Spleen (tissue), 11 donors: ENCODE measurements around the gene GBE1. TPM values are rescaled to one million over a fixed set of nuclear protein-coding genes. Genes with fewer than 3 reads are reported as not detected.

Experiments used
- DNase-seq: peaks from one replicate; pipeline ENCODE4 v3.0.0-alpha.2; 2020
- H3K27ac ChIP-seq, 8 donors: fragments of 200-600 bp; sonication (generic) in 7 of 8; 1 replicate in 4 of 8; 2 replicates in 4 of 8; pipeline versions ENCODE4 v1.5.0 to v1.8.0; 2016 to 2021; ENCODE audit warnings: inconsistent platforms in 4 of 8, mild to moderate bottlenecking in 4 of 8, moderate library complexity in 1 of 8
- H3K27me3 ChIP-seq, 7 donors: fragments of 200-600 bp; sonication (generic) in 6 of 7; replicated peaks in 1 of 7; 1 replicate in 4 of 7; 2 replicates in 3 of 7; pipeline versions ENCODE4 v1.5.0 to v1.8.0; 2016 to 2021; ENCODE audit warnings: inconsistent platforms in 3 of 7, mild to moderate bottlenecking in 1 of 7
- H3K36me3 ChIP-seq, 6 donors: fragments of 200-600 bp; sonication (generic) in 5 of 6; 1 replicate in 4 of 6; 2 replicates in 2 of 6; pipeline versions ENCODE4 v1.5.0 to v1.8.0; 2016 to 2021; ENCODE audit warnings: inconsistent platforms in 2 of 6
- H3K4me1 ChIP-seq, 6 donors: fragments of 200-600 bp; sonication (generic) in 5 of 6; 1 replicate in 3 of 6; 2 replicates in 3 of 6; pipeline versions ENCODE4 v1.5.0 to v1.8.0; 2016 to 2021; ENCODE audit warnings: inconsistent platforms in 3 of 6
- H3K4me3 ChIP-seq, 8 donors: fragments of 200-600 bp; sonication (generic) in 7 of 8; 1 replicate in 4 of 8; 2 replicates in 4 of 8; pipeline versions ENCODE4 v1.5.0 to v1.8.0; 2016 to 2021; ENCODE audit warnings: inconsistent platforms in 4 of 8, mild to moderate bottlenecking in 4 of 8, moderate library complexity in 2 of 8
- H3K9me3 ChIP-seq, 8 donors: fragments of 200-600 bp; sonication (generic) in 7 of 8; 1 replicate in 4 of 8; 2 replicates in 4 of 8; pipeline versions ENCODE4 v1.5.0 to v1.8.0; 2016 to 2021; ENCODE audit warnings: inconsistent platforms in 4 of 8
- POLR2A ChIP-seq, 3 donors: fragments of 450-650 bp; IDR thresholded peaks; one replicate each; pipeline ENCODE4 v1.5.1; 2017; ENCODE audit warnings: antibody characterized with exemption in 3 of 3, mild to moderate bottlenecking in 1 of 3
- POLR2AphosphoS5 ChIP-seq, 3 donors: sonication (generic); formaldehyde crosslinking; IDR thresholded peaks; one replicate each; pipeline ENCODE4 v1.5.1; 2017; ENCODE audit warnings: antibody characterized with exemption in 3 of 3
- WGBS, 5 donors: extraction: QIAGEN DNeasy Blood & Tissue Kit in 3 of 5; methylation state at CpG; one replicate each; pipeline versions ENCODE4 v1.1.5 to v1.1.7; 2013 to 2018; 5-methylcytosine and 5-hydroxymethylcytosine counted together
- intact Hi-C: fragments of 100-400 bp; cut with DNase I; formaldehyde crosslinking; loops from one replicate; pipeline ENCODE4 v1.15.0; 2023; ENCODE audit warnings: low total_unique reads
- polyA plus RNA-seq, 3 donors: library from polyadenylated mRNA; stranded (reverse); fragments of 200-250 nt; gene quantifications; one replicate each; pipeline ENCODE4 v1.2.1, GENCODE V29; 2013
- total RNA-seq, 7 donors: library from RNA; depleted of rRNA in 3 of 7; stranded (reverse); fragments of >200 nt in 3 of 7; fragmentation: NEBNext Ultra II Directional in 4 of 7; extraction: Animal tissue kit (Norgen Biotek cat#: 25700) in 4 of 7; gene quantifications; one replicate each; pipeline versions ENCODE4 v1.1.0 to v1.2.1, GENCODE V29; 2016 to 2021
- TF ChIP-seq, protein P1 (sequence below), 11 experiments: fragments of 200-600 bp in 7 of 11; fragments of 450-650 bp in 4 of 11; sonication (generic) in 4 of 11; IDR thresholded peaks in 8 of 11; conservative IDR thresholded peaks in 3 of 11; 1 replicate in 7 of 11; 2 replicates in 4 of 11; pipeline versions ENCODE4 v1.4.0 to v1.8.0; 2016 to 2021; ENCODE audit warnings: antibody characterized with exemption in 11 of 11, inconsistent platforms in 4 of 11, mild to moderate bottlenecking in 1 of 11
- donor health status: healthy with polysubstance abuse.
- donor health status: DM: no; HTN: no; CAD: no; lungs with moderate emphysema.
- donor health status: DM: no; HTN: no; CAD: no.
- donor health status: Bipolar disorder and iron deficiency.
- donor health status: healthy.
- donor health status: DM: no; HTN: no; CAD: no.
- donor health status: DM: yes; HTN: yes; CAD: no.

The GBE1 gene
- total and polyA plus RNA-seq, 10 donors: 5.0 to 34.3 (median 21.5) TPM

DNA sequence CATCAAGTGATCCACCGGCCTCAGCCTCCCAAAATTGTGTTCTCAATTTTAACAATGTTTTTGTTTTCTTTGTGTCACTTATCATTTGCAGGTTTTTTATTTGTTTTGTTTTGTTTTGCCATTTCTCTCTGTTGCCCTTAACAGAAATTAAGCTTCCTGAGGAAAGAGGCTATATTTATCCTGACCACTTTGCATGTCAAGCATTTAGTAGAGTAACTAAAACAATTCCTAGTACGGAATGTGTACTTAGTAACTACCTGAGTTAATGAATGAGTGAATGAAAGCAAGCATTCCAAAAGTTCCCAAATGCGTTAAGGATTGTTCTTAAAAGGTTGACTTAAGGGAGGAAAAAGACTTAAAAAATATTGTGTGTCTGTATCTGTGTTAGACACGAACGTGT, 193.1 kb downstream of the GBE1 start:
- no peaks in the 10 kb centered on the region for H3K27me3 ChIP-seq
- H3K4me3 ChIP-seq: no peak overlapping the region
- H3K27ac ChIP-seq: no peak overlapping the region
- no peaks in the 10 kb centered on the region for H3K4me1 ChIP-seq
- peaks cover 0 to 20% (median 2%) of the 10 kb centered on the region in 6 donors for H3K36me3 ChIP-seq
- H3K9me3 ChIP-seq: peaks cover 0 to 19% (median 8%) of the 10 kb centered on the region in 8 donors
- no peak for DNase-seq
- WGBS, 5 donors: 72 to 93% (median 85%) methylated on average over 5 of the region's 5 CpGs
- intact Hi-C loops: no loop called here
- no peak for TF ChIP-seq POLR2A (IDR thresholded peaks at IDR 0.05)

DNA sequence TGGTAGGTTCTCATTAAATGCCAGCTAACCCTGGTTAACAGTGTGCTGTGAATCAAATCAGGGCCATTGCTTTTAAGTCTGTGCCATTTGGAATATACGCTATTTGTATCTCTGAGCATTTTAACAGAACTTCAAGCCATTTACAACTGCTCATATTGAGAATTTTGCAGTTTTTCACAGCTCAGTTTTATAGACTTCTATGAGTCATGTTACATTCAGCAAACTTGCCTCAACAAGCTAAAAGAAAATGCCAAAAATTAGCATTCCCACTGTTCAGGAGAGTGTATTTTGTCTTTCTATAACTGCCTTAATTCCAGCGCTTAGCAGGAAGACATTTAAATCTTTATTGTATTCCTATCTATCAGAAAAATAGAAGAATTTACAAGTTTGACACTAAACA, 196.4 kb downstream of the GBE1 start:
- WGBS, 5 donors: 95 to 99% (median 96%) methylated on average over 2 of the region's 2 CpGs
- intact Hi-C loops: no loop called here
- H3K36me3 ChIP-seq: peaks cover 0 to 29% (median 2%) of the 10 kb centered on the region in 6 donors
- H3K4me1 ChIP-seq: no peaks in the 10 kb centered on the region
- no peak overlapping the region for H3K4me3 ChIP-seq
- TF ChIP-seq, protein P1, sequence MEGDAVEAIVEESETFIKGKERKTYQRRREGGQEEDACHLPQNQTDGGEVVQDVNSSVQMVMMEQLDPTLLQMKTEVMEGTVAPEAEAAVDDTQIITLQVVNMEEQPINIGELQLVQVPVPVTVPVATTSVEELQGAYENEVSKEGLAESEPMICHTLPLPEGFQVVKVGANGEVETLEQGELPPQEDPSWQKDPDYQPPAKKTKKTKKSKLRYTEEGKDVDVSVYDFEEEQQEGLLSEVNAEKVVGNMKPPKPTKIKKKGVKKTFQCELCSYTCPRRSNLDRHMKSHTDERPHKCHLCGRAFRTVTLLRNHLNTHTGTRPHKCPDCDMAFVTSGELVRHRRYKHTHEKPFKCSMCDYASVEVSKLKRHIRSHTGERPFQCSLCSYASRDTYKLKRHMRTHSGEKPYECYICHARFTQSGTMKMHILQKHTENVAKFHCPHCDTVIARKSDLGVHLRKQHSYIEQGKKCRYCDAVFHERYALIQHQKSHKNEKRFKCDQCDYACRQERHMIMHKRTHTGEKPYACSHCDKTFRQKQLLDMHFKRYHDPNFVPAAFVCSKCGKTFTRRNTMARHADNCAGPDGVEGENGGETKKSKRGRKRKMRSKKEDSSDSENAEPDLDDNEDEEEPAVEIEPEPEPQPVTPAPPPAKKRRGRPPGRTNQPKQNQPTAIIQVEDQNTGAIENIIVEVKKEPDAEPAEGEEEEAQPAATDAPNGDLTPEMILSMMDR (IDR thresholded peaks at IDR 0.05 in 8 of 11, conservative IDR thresholded peaks at IDR 0.05 in 3 of 11): no peak
- TF ChIP-seq POLR2AphosphoS5 (IDR thresholded peaks at IDR 0.05): no peak
- TF ChIP-seq POLR2A (IDR thresholded peaks at IDR 0.05): no peak
- DNase-seq: no peak
- H3K27me3 ChIP-seq: no peaks in the 10 kb centered on the region
- H3K27ac ChIP-seq: no peak overlapping the region
- peaks cover 0 to 19% (median 8%) of the 10 kb centered on the region in 8 donors for H3K9me3 ChIP-seq

DNA sequence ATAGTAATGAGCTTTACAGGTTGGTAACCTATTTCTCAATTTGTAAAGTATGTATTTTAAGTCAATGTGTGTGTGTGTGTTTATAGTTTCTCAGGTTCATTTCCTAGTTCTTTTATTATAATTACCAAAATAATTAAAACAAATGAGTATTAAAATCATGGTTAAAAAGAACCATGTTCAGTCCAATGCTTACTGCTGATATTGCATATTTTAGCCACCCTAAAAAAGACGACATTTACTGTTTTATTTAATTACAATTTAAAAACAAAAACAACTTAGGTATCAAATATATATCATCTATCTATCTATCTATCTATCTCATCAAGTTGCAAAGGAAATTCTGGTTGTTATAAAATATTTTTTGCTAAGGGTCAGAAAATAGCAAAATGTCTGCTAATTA, 203.3 kb downstream of the GBE1 start:
- no peak for DNase-seq
- peaks cover 0 to 7% (median 0%) of the 10 kb centered on the region in 6 donors for H3K36me3 ChIP-seq
- no peaks in the 10 kb centered on the region for H3K9me3 ChIP-seq
- WGBS, 5 donors: 0 to 98% (median 57%) methylated on average over 1 of the region's 1 CpG
- intact Hi-C loops: no loop called here
- H3K4me3 ChIP-seq: no peak overlapping the region
- TF ChIP-seq, protein P1 (IDR thresholded peaks at IDR 0.05 in 8 of 11, conservative IDR thresholded peaks at IDR 0.05 in 3 of 11): no peak
- TF ChIP-seq POLR2AphosphoS5 (IDR thresholded peaks at IDR 0.05) (no peak), POLR2A (IDR thresholded peaks at IDR 0.05) (no peak)
- H3K27me3 ChIP-seq: no peaks in the 10 kb centered on the region
- H3K4me1 ChIP-seq: peaks cover 0 to 17% (median 9%) of the 10 kb centered on the region in 6 donors
- H3K27ac ChIP-seq: no peak overlapping the region

DNA sequence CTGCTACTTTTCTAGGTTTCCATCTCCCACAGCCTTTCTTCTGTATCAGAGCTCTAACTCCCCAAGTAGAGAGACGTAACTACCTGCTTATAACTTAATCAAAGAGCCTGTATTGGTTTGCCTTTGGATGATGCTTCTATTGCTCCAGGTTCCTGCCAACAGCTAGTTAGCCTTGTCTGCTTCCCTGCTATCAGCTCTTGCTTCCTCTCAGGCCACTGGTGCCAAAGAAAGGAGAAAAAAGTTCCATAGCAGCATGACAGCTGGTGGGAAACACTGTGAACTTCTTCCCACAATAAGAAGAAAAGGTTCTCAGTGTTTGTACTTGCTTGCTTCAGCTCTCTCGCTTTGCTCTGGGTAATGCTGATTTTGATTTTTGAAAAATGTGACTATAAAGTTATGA, 206.6 kb downstream of the GBE1 start:
- H3K27me3 ChIP-seq: no peaks in the 10 kb centered on the region

More for the DNA sequence above, 206.6 kb downstream of the GBE1 start:
- DNase-seq: no peak
- TF ChIP-seq, protein P1 (IDR thresholded peaks at IDR 0.05 in 8 of 11, conservative IDR thresholded peaks at IDR 0.05 in 3 of 11): no peak
- TF ChIP-seq POLR2AphosphoS5 (IDR thresholded peaks at IDR 0.05) (peak in 1 of 3 donors; percentile 29), POLR2A (IDR thresholded peaks at IDR 0.05) (no peak)
- Histone ChIP-seq H3K4me3 (no peak overlapping the region), H3K9me3 (peaks cover 0 to 11% (median 0%) of the 10 kb centered on the region in 8 donors), H3K4me1 (peaks cover 0 to 17% (median 9%) of the 10 kb centered on the region in 6 donors), H3K36me3 (no peaks in the 10 kb centered on the region), H3K27ac (peak overlapping the region in 5 of 8 donors; percentile 17 to 50 (median 30))
- 52 to 77% (median 57%) methylated on average over 2 of the region's 2 CpGs for WGBS, 5 donors
- intact Hi-C loops: no loop called here
